OCI-LY1 (cell line): ENCODE measurements around the gene SPECC1L.

ENCODE experiments used
- CTCF ChIP-seq: fragments of 200-600 bp; sonication (generic), shearing (Covaris generic); IDR thresholded peaks from 2 replicates; pipeline ENCODE4 v1.5.1; 2017; ENCODE audit warnings: mild to moderate bottlenecking, antibody characterized with exemption, low read length, moderate library complexity, mixed read lengths
- EZH2 ChIP-seq: fragments of 200-600 bp; sonication (generic), shearing (Covaris generic); IDR thresholded peaks from 2 replicates; pipeline ENCODE4 v1.8.0; 2017; ENCODE audit warnings: borderline replicate concordance, mixed run types, mild to moderate bottlenecking, antibody characterized with exemption, low read length, moderate library complexity, mixed read lengths

DNA sequence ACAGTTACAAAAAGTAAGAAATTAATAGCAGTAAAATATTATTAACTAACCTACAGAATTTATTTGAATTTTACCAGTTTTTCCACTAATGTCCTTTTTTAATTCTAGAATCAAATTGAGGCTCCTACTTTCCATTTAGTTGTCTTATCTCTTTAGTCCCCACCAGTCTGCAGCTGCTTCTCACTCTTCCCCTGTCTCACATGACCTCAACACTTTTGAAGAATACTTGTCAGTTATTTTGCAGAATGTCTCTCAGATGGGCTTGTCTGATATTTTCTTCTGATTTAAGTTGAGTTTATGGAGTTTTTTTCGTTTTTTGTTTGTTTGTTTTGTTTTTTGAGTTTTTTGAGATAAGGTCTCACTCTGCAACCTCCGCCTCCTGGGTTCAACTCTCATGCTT is 82.5 kb downstream of the SPECC1L start:
- TF ChIP-seq CTCF, result no peak
- TF ChIP-seq EZH2, result no peak
